Smooth muscle cell (in vitro differentiated cells): ENCODE measurements around the gene FARP1. TPM values are rescaled to one million over a fixed set of nuclear protein-coding genes. Genes with fewer than 3 reads are reported as not detected.
A peak's percentile ranks its signal among the peaks of the same experiment; 100 is the strongest.

Experiments used
- DNase-seq: peaks from one replicate; lab custom pipeline; 2025; ENCODE audit not compliant: unreplicated experiment; lab: John Stamatoyannopoulos, UW
- H2AFZ ChIP-seq: fragments of 200-600 bp; sonication (generic); 2 replicates; pipeline ENCODE4 v1.6.0; 2016; ENCODE audit warnings: antibody characterized with exemption, low read depth, mild to moderate bottlenecking
- H3F3A ChIP-seq: fragments of 200-600 bp; sonication (generic); 2 replicates; pipeline ENCODE4 v1.6.0; 2017; ENCODE audit warnings: antibody characterized with exemption, low read depth
- H3K27ac ChIP-seq: fragments of 200-600 bp; sonication (generic); 2 replicates; pipeline ENCODE4 v1.5.1; 2016; ENCODE audit warnings: low read depth, mild to moderate bottlenecking
- H3K27me3 ChIP-seq: fragments of 200-600 bp; sonication (generic); 2 replicates; pipeline ENCODE4 v1.6.1; 2016; ENCODE audit warnings: low read depth, mild to moderate bottlenecking
- H3K36me3 ChIP-seq: fragments of 200-600 bp; sonication (generic); 2 replicates; pipeline ENCODE4 v1.5.1; 2016; ENCODE audit warnings: low read depth
- H3K4me1 ChIP-seq: fragments of 200-600 bp; sonication (generic); 2 replicates; pipeline ENCODE4 v1.5.1; 2016; ENCODE audit warnings: low read depth
- H3K4me2 ChIP-seq: fragments of 200-600 bp; sonication (generic); 2 replicates; pipeline ENCODE4 v1.6.0; 2016; ENCODE audit warnings: mild to moderate bottlenecking
- H3K4me3 ChIP-seq: fragments of 200-600 bp; sonication (generic); 2 replicates; pipeline ENCODE4 v1.5.1; 2016; ENCODE audit warnings: mild to moderate bottlenecking
- H3K79me2 ChIP-seq: fragments of 200-600 bp; sonication (generic); 2 replicates; pipeline ENCODE4 v1.6.0; 2016; ENCODE audit warnings: low read depth, mild to moderate bottlenecking
- H3K9ac ChIP-seq: fragments of 200-600 bp; sonication (generic); 2 replicates; pipeline ENCODE4 v1.6.0; 2016; ENCODE audit warnings: low read depth
- H3K9me3 ChIP-seq: fragments of 200-600 bp; sonication (generic); replicated peaks from 2 replicates; pipeline ENCODE4 v1.5.1; 2016; ENCODE audit warnings: low read depth
- H4K20me1 ChIP-seq: fragments of 200-600 bp; sonication (generic); 2 replicates; pipeline ENCODE4 v1.6.0; 2016; ENCODE audit warnings: low read depth
- whole genome bisulfite sequencing: methylation state at CpG from one replicate; pipeline ENCODE4 v1.1.7; 2016; ENCODE audit warnings: low lambda C conversion rate; 5-methylcytosine and 5-hydroxymethylcytosine counted together
- polyA plus RNA-seq: library from polyadenylated mRNA; unstranded; fragments of >200 nt; fragmentation: Nextera tagmentation; extraction: Ambion mirVana; gene quantifications from 2 replicates; pipeline ENCODE4 v1.2.1, GENCODE V29; 2016
- total RNA-seq: library from RNA; depleted of rRNA; stranded (reverse); fragments of >200 nt; gene quantifications from 2 replicates; pipeline ENCODE4 v1.2.3, GENCODE V29; 2014
- TF ChIP-seq, protein P1 (sequence below): fragments of 200-600 bp; sonication (generic); IDR thresholded peaks from 2 replicates; pipeline ENCODE4 v1.5.1; 2017; ENCODE audit warnings: borderline replicate concordance, mild to moderate bottlenecking, antibody characterized with exemption; ENCODE audit not compliant: insufficient read depth, poor library complexity, severe bottlenecking

FARP1 gene
- total and polyA plus RNA-seq, 2 experiments from 2014 or later, result 59.4 to 104 TPM

DNA sequence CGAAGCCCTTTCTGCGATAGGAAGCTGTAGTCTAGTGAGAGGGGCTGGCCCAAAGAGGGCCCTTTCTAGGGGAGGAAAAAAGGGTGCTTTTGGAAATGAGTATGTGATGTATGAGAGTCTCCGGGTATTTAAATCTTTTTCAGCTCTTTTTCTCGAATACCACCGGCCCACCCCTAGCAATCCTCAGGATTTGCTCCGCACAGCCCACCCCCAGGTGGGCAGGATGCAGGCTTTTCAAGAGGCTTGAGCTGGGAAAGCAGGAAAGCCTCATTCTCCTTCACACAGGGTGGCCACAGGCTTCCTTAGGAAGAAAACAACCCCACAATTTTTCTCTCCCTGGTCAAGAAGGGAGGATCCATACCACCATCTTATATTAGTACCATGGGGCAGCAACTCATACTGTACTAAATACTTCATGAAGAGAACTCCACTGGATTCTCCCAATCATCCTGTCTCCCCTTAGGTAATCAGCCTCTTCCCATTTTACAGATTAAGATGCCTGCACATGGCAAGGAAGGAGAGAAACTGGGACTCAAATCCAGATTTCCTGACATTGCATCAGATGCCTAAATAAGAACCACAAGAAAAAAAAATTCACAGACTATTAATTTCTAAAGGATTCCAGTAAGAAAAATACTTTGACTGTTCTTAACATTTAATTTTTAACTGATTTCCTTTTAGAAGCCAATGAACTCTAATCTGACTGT, 349.6 kb downstream of the FARP1 start:
- no peaks in the 10 kb centered on the region for H3K36me3 ChIP-seq
- no peaks in the 10 kb centered on the region for H3K9me3 ChIP-seq
- peaks cover 15% of the 10 kb centered on the region for H3F3A ChIP-seq
- H3K4me2 ChIP-seq, result no peak overlapping the region
- H3K4me1 ChIP-seq, result peaks cover 45% of the 10 kb centered on the region
- peak overlapping the region; percentile 5 for H3K27ac ChIP-seq
- H2AFZ ChIP-seq, result no peak overlapping the region
- no peaks in the 10 kb centered on the region for H3K27me3 ChIP-seq
- TF ChIP-seq, protein P1, sequence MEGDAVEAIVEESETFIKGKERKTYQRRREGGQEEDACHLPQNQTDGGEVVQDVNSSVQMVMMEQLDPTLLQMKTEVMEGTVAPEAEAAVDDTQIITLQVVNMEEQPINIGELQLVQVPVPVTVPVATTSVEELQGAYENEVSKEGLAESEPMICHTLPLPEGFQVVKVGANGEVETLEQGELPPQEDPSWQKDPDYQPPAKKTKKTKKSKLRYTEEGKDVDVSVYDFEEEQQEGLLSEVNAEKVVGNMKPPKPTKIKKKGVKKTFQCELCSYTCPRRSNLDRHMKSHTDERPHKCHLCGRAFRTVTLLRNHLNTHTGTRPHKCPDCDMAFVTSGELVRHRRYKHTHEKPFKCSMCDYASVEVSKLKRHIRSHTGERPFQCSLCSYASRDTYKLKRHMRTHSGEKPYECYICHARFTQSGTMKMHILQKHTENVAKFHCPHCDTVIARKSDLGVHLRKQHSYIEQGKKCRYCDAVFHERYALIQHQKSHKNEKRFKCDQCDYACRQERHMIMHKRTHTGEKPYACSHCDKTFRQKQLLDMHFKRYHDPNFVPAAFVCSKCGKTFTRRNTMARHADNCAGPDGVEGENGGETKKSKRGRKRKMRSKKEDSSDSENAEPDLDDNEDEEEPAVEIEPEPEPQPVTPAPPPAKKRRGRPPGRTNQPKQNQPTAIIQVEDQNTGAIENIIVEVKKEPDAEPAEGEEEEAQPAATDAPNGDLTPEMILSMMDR, result no peak
- DNase-seq, result no peak
- peaks cover 82% of the 10 kb centered on the region for H4K20me1 ChIP-seq
- WGBS, result 66% methylated on average over 6 of the region's 6 CpGs
- H3K79me2 ChIP-seq, result peaks cover 94% of the 10 kb centered on the region
- H3K4me3 ChIP-seq, result no peak overlapping the region
- no peak overlapping the region for H3K9ac ChIP-seq

DNA sequence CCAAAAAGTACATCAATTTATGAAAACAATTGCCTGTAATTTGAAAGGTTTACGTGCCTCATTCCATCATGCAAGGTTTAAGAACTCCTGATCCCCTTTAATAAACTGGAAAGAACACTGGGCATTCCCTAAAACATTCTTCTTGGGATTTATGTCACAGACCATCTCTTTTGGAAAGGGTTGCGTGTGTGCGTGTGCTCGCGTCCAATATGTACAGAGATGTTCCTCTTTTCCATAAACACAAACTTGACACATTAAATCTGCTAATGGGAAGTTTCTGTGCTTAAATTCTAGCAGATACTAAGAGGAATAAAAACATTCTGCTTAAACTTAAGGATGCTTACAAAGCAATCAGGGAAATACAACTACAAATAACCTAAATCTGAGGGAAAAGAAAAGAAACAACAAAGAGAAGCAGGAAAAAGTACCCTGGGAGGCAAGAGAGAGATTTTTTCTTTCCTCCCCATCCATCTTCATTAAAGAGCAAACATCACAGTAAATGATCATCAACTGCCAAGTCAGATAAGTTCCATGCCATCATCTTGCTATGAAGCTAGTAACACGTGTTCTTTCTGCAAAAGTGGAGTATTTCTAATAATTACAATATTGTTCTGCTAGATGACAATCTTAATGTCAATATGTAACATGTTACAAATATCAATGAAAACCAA, 350.3 kb downstream of the FARP1 start:
- no peak overlapping the region for H3K9ac ChIP-seq
- TF ChIP-seq, protein P1, result no peak
- peak overlapping the region; percentile 5 for H3K27ac ChIP-seq
- H3K79me2 ChIP-seq, result peaks cover 94% of the 10 kb centered on the region
- no peaks in the 10 kb centered on the region for H3K9me3 ChIP-seq
- H3K27me3 ChIP-seq, result no peaks in the 10 kb centered on the region
- peaks cover 15% of the 10 kb centered on the region for H3F3A ChIP-seq
- H4K20me1 ChIP-seq, result peaks cover 84% of the 10 kb centered on the region
- no peak for DNase-seq
- H2AFZ ChIP-seq, result no peak overlapping the region
- WGBS, result 93% methylated on average over 6 of the region's 6 CpGs
- H3K4me3 ChIP-seq, result no peak overlapping the region
- H3K4me1 ChIP-seq, result peaks cover 42% of the 10 kb centered on the region
- no peak overlapping the region for H3K4me2 ChIP-seq
- H3K36me3 ChIP-seq, result no peaks in the 10 kb centered on the region

DNA sequence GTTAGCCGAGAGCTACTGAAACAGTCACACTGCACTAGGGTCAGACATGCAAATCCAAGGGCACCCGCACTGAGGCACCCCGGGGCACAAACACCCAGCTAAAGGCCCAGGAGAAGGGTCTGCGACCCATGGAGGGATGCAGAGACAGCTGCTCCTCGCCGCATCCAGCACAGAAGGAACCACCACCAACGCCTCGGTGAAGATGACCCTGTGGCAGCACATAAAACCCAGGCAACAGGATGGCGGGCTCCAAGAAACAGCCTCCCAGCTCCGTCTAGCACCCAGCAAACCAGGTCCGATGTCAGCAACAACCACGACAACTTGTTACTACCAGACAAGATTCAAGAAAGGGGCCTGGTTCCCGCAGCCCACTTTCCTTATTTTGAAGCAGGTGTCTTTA, 351.9 kb downstream of the FARP1 start:
- Histone ChIP-seq H3F3A (peaks cover 15% of the 10 kb centered on the region), H2AFZ (no peak overlapping the region), H3K4me3 (no peak overlapping the region), H3K4me2 (no peak overlapping the region), H3K79me2 (peaks cover 93% of the 10 kb centered on the region), H3K9me3 (no peaks in the 10 kb centered on the region), H4K20me1 (peaks cover 85% of the 10 kb centered on the region), H3K36me3 (no peaks in the 10 kb centered on the region), H3K4me1 (peaks cover 42% of the 10 kb centered on the region), H3K27me3 (no peaks in the 10 kb centered on the region), H3K9ac (no peak overlapping the region), H3K27ac (peak overlapping the region; percentile 97)
- no peak for DNase-seq
- TF ChIP-seq, protein P1, result no peak
- WGBS, result 95% methylated on average over 13 of the region's 13 CpGs
